D721Med (cell line): ENCODE data around the gene EYS.

Experiments
- DNase-seq: peaks from one replicate; pipeline ENCODE4 v3.0.0; 2011; ENCODE audit warnings: low spot score; ENCODE audit not compliant: insufficient read length
- FAIRE-seq: peaks from 2 replicates; lab custom pipeline; 2011; peaks lifted over from hg19 to GRCh38; lab: Jason Lieb, UNC
- TF ChIP-seq, protein P1 (sequence below): IDR thresholded peaks from 2 replicates; pipeline ENCODE4 v1.5.1; 2012; ENCODE audit warnings: mild to moderate bottlenecking, control low read depth; ENCODE audit not compliant: insufficient read depth; ENCODE audit errors: missing control alignments

The EYS gene

DNA sequence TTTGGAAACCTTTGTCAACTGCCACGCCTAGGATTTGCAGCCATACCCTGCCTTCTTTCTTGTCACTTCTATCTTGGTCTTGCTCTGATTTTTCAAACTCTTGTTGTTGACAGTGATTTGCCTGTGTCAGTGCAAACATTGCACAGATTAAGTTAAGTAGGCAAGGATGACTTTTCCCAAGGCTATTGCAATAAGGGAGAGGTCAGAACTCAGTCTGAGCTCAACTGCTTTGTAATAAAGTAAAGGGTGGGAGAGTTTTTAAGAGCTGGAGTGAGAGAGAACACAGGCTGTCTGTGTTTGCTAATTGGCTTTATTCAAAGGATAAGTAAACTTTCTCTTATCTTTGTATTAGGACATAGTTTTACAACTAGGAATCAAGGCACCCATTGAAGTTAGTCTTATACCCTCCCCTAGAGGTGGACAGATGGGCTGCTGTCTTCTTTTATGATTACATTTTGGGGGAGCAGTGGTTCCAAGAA is 1622.8 kb downstream of the EYS start:
- TF ChIP-seq, protein P1, sequence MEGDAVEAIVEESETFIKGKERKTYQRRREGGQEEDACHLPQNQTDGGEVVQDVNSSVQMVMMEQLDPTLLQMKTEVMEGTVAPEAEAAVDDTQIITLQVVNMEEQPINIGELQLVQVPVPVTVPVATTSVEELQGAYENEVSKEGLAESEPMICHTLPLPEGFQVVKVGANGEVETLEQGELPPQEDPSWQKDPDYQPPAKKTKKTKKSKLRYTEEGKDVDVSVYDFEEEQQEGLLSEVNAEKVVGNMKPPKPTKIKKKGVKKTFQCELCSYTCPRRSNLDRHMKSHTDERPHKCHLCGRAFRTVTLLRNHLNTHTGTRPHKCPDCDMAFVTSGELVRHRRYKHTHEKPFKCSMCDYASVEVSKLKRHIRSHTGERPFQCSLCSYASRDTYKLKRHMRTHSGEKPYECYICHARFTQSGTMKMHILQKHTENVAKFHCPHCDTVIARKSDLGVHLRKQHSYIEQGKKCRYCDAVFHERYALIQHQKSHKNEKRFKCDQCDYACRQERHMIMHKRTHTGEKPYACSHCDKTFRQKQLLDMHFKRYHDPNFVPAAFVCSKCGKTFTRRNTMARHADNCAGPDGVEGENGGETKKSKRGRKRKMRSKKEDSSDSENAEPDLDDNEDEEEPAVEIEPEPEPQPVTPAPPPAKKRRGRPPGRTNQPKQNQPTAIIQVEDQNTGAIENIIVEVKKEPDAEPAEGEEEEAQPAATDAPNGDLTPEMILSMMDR: no peak
- no peak for FAIRE-seq
- no peak for DNase-seq

DNA sequence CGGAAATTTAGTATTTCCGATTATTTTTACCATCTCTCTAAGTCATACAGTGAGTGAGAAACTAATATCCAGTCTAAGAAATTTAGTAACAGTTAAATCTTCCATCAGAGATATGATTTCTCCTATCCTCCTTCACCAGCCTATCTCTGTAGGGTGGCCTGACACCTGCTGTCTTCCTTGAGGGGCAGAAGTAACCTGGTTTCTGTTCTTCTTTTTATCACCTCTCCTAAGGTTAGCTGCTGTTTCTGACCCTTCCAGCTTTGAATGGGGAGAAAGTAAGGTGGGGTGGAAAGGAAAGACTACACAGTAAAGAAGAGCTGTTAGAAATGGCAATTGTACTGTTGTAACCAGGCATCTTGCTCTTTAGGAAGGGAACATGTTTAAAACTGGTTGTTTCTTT is 1623.8 kb downstream of the EYS start:
- no peak for DNase-seq
- TF ChIP-seq, protein P1: no peak
- FAIRE-seq: no peak

DNA sequence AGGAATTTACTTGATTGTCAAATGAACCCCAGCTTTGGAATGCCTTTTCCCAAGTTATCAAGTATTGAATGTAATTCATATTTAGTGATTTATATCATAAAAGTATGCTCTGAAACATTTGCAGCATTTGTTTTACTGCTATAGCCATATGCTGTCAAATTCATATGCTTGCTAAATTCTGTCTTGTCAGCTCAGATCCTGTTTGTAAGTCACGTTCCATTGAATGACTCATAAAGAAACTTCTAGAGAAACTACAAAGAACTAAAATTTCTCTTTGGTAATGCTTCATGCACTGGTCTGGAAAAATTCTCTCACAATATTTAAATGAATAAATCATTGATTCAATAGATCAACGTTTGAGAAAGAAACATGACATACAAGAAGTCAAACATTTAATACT is 1625.6 kb downstream of the EYS start:
- DNase-seq (no peak), FAIRE-seq (no peak)
- TF ChIP-seq, protein P1: no peak

DNA sequence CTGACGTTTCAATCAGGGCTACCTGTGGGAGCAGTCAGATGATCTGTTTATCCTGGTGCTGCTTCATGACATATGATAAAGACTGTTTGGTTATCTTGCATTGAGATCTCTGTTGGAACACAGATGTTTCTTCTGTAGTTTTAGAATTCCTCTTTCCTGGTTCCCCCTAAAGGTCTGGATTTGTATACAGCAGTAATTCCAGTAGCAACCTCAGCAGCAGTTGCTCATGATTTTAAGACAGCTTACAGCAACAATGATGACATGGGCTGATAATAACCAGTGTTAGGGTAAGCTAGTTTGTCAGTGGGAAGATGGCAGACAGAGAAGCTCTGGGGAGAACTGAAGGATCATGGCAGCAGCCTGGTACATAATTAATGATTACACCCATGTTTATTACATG is 1632.0 kb downstream of the EYS start:
- DNase-seq (no peak), FAIRE-seq (no peak)
- TF ChIP-seq, protein P1: no peak

DNA sequence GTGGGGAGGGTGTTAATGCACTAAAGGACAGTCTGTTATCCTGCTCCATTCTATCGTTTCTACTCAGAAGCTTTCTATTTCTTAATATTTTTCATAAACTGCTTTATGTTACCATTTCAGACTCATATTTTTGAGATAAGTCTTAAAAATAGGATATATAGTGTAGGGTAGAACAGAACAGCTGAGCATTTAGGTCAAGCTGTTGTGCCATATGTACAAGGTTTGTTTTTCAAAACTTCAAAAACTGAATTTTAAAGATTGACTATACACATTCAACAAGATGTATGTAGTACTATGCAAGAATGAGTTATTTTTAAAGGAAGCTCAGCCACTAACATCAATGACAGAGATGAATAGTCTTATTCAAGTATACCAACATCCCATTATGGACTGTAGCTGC is 1634.3 kb downstream of the EYS start:
- FAIRE-seq (no peak), DNase-seq (no peak)
- TF ChIP-seq, protein P1: no peak

DNA sequence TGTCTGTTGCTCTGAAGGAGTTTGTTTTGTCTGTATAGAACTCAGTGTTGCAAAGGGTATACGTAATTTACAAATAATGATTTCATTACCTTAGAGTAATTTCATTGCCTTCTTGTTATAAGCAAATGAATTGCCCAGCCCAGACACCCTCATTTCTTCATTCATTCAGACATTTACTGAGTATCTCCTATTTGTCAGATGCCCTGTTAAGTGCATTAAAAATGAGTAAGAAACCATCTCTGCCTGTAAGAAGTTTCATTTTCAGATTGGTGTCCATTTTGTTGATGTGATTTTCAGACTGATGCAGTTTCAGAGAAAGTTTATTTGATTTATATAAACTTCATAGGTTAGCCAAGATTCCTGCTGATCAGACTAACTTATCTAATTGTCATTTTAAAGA is 1642.1 kb downstream of the EYS start:
- DNase-seq (no peak), FAIRE-seq (no peak)
- TF ChIP-seq, protein P1: no peak

DNA sequence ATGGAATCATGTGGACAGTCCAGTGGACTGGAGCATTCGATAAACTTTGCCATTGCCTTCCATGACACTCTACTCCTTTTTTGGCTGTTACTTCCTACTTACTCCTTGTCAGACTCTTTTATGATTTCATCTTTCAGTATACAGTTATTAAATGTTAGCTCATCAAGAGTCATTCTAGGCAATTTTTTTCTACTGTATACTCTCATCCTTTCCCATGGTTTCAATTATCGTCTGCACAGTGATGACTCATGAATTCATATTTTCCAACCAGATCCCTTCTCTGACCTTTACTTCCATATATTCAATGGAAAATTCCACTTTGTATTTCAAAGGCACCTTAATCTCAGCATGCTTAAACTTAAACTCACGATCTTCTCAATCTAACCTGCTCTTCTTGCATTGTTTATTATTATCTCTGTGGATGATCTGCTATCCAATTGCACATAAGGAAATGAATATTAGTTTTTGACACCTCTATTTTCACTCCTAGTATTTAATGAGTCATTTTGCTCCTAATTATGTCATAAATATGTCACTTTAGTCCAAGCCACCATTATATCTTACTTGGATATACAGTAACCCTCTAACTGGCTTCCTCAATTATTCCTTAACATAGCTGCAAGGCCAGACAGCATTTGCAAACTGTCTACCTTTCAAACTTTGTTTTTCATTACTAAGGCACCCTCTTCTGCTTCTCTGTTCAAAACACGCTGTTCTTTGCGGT is 1643.9 kb downstream of the EYS start:
- TF ChIP-seq, protein P1: no peak
- FAIRE-seq: no peak
- DNase-seq: no peak
